Measurements from ENCODE around the gene SPTLC3.

The SPTLC3 gene

GRCh38 chr20:12987261-12987660 is 21.5 kb upstream of the SPTLC3 start:
- DNase-seq = no peak

DNA sequence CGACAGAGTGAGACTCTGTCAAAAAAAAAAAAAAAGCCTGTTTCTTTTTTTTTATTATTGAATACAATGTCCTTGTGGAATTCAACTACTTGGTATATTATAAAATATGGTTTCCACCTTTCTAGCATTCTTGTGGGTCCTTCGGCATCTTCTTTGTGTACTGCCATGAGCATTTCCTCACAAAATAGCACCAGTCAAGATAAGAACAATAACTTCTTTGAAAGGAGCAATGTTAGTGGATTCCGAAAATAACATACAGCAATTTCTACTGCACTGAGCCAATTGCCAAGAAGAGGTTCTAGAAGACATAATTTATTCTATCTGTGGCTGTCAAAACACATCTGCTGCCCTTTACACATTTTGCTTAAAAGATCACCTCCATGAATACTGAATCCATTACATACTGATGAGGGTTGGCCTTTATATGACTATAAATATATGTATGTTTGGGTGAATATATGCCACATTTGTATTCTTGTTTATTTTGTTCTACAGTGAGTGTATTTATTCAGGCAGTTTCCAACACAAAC is 19.1 kb upstream of the SPTLC3 start:
- no peak for DNase-seq

DNA sequence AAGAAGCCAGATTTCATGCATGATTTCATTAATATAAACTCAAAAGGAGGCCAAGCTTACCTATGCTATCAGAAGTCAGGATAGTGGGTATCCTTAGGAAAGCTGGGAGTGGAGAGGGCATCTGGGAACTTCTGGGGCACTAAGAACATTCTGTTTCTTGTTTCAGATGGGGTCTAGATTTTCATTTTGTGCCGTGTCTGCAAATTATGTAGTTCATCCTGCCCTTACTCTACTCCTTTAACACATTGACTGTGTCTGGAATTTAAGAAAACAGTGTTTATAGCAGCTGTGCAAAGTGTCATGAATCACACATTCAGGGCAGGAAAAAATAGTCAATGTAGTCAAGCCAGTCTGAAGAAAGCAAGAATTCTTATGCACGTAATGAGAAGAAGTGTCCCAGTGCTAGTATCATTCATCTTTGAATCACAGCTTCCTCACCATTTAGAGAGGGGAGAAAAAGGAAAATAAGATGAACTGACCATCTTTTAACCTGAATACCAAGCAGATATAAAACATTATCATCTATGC is 11.6 kb upstream of the SPTLC3 start:
- no peak for DNase-seq

GRCh38 chr20:12998046-12998445 is 10.7 kb upstream of the SPTLC3 start:
- DNase-seq = no peak

- DNase-seq = no peak
Observed at GRCh38 chr20:12999201-12999600, 9.6 kb upstream of the SPTLC3 start.

GRCh38 chr20:13002251-13002650 is 6.5 kb upstream of the SPTLC3 start:
- no peak for DNase-seq

GRCh38 chr20:13006825-13007224 is 1.9 kb upstream of the SPTLC3 start:
- DNase-seq = no peak

GRCh38 chr20:13007596-13007995 is 1.2 kb upstream of the SPTLC3 start:
- no peak for DNase-seq

DNA sequence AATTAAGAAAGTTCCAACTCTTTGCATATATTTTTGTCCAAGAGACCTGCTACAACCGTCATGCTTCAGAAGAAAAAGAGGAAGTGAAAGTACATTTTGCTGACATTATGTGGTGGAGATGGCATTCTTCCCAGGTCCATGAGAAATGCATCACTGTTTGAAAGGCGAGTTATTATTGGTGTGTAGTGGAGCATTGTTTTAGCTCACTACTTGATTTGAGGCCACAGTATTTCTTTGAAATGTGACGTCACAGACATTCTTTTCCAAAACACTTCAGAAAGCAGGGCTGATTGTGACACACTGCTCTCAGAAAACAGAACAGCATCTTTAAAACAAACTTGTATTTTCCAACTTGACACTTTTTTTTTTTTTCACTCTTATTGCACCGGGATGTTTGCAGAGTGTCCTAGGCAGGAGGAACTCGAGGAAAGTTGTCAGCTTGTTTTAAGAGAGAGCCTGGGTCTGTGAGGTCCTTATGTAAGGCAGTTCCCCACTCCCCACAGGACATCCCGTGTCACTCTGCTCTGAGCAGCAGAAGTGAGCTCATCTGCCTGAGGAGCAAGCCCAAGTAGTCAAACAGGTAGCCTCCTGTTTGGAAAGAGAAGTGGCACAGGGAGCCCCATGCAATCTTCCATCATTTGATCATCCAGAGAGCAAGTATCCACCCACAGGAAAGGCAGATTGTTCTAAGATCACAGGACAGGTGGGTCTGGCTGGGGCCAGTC is 1.1 kb downstream of the SPTLC3 start:
- DNase-seq = no peak

DNA sequence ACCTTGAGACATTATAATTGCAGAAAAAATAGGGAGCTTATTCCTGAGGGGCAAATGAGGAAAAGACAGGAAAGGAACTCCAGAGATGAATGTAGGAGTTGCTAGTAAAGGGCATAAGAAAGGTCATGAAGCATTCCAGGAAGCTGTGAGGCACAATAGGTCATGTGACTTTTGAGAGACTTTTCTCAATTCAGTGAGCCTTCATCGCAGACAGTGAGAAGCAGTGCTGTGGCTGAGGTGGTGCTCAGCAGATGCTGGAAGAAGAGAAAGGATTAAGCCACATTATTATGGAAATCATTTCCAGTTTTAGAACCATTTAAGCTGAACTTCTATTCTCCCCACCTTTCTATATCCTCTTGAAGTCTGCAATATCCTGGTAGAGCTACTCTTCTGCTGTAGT is 4.1 kb downstream of the SPTLC3 start:
- no peak for DNase-seq

- DNase-seq = no peak
Observed at GRCh38 chr20:13013411-13013810, 4.6 kb downstream of the SPTLC3 start.

DNA sequence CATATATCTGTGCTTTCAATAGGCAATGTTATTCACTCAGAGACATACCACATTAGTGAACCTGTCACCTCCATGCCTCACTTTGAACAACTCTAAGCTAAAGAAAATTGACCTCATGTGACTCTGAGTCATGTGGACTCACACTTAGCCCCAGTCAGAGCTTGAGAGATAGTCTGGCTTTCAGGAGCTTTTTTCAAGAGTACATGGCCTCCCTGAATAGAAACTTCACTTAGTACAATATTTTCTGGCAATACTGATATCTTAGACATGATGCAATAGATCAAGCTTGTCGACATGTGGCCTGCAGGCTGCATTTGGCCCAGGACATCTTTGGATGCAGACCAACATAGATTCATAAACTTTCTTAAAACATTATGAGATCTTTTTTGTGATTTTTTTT is 8.5 kb downstream of the SPTLC3 start:
- DNase-seq = no peak

- DNase-seq = no peak
Observed at GRCh38 chr20:13017883-13018535, 9.2 kb downstream of the SPTLC3 start.

DNA sequence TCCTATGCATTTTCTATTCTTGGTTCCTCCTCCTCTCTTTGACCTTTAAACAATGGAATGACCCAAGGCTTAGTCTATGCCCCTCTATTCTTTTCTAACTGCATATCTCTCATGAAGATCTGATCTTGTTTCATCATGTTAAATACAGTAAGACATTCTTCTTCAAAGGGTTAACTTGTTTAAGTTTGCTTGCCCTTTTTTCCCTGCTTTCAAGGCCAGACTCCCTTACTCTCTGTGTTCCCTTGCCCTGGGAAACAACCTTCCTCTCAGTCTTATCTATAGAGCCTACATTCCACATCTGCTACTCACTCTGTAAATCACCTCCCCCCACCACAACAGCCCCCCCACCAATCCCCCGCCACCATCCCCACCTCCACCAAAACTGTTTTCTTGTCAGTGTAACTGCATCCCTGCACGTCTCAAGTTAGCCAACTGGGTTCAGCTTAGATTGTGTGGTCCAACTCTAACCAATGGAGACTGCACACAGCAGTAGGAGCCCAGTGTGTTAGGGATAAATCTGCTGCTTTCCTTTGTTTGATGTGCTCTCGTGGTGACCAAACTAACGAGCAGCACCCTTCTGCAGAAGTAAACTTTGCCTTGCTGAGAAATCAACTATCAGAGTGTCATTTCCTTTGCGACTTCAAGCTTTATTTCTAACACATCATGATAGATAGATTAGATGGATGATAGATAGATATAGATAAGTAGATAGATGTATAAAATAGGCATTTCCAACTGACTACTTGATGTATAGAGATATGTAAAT is 12.6 kb downstream of the SPTLC3 start:
- DNase-seq = no peak

DNA sequence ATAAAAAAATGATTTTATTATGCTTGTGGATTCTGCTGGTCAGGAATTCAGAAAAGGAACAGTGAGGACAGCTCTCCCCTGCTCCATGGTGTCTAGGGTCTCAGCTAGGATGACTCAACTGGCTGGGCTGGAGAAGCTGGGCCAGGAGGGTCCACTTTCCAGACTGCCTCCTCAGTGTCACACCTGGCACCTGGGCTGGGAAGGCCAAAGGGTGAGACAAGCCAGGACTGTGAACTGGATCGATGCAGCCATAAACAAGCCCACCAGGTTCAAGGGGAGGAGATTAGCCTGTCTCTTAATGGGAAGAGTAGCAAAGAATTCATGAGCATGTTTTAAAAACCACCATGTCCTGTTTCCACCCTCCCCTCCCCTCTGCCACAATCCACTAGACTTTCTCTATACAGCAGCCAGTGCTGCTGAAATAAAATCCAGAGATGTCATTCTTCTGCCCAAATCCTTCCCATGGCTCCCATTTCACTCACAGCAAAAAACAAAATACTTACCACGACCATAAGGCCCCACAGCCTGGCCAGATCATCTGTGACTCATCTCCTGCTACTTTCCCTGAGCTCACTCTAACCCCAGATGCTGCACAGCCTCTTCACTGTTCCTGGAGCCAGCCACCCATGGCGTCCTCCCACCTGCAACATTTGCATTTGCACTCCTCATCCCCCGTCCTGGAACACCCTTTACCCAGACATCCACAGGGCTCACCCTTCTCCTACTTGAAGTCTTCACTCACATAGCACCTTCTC is 13.8 kb downstream of the SPTLC3 start:
- DNase-seq = no peak

- DNase-seq = no peak
Observed at GRCh38 chr20:13024596-13024995, 15.8 kb downstream of the SPTLC3 start.

GRCh38 chr20:13025181-13025580 is 16.4 kb downstream of the SPTLC3 start:
- DNase-seq = no peak

DNA sequence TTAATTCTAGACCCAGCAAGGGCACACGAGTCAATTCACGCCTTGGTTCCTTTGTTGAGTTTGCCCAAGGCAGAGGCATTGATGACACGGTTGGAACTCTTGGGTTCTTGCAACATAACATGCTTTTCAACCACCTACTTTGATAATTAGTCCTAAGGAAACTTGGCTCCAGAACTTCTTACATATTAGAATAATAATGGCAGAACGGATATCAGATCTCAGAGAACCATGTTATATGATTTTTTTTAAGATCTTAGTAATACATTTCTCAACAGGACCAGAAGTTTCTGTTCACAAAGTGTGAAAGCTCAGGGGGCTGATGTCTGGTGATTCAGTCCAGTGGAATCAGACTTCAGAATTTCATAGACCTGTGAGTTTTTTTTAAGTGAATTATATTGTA is 19.2 kb downstream of the SPTLC3 start:
- DNase-seq = no peak

- DNase-seq = no peak
Observed at GRCh38 chr20:13028673-13029072, 19.9 kb downstream of the SPTLC3 start.

DNA sequence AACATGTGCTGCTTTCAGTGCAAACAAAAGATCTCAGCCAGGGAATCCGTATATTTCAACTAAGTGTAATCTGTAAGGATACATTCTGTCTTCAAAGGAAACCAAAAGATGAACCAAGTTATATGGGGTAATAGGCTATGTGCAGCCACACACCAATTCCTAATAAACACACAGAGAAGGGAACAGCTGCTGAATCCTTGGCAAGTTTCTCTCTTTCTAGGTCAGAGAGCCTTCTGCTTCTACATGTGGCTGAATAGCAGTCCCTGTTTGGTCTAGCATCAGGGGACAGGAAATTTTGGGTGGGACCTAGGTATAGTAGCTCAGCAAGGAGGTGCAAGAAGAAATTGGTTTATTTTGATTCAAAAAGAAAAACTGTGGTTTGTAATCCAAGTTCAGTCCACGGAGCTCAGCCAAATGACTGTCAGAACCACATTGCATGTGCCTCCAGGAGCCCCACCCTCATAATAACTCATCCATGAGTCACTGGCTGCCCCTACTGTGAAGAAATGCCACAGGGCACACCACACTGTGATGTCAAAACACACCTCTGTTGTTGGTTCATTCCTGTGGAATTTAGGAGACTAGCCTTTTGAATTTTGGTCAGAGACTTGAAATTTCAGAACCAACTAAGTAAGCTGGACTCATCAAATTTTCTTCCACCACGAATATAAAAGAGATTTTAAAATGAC is 21.1 kb downstream of the SPTLC3 start:
- DNase-seq = no peak

DNA sequence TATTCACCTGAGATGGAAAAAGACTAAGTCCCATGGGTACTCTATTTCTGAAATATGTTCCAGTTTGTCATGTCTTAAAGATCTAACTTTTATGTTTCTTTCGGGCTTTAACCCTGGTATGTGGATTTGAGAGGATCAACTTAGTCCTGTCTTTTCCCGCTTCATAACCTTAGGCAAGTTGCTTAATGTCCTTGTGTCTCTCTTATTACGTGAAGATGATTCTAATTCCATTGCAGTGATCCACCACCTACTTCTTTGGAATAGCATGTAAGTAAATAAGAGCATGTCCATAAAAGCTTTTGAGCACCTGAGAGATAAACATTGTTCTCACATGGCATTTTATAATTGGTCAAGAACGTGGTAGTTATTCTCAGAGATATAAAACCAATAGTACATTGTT is 23.0 kb downstream of the SPTLC3 start:
- no peak for DNase-seq

DNA sequence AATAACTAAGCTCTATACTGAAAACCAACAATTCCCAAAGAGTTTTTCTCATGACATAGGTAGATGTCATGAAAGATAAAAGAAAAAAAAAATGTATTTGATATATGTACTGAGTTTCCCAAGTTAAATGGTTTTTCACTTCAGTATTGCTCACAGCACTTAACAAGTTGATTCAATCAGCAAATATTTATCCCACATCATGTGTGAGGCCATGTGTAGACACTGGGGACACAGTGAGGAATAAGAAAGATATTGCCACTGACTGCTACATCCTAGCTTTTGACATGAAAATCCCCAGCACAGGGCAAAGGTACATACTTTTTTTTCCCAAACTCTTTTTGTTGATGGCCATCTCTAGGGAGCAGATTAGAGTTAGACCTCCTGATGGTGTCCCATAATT is 25.3 kb downstream of the SPTLC3 start:
- DNase-seq = no peak
